Stimulated activated CD4-positive, alpha-beta T cell treated with anti-CD3 and anti-CD28 coated beads, Interleukin-4, amount 100 ng/mL, for 24 hours (primary cell): ENCODE results near the gene TELO2.

Experiments
- DNase-seq: peaks from one replicate; pipeline ENCODE4 v3.0.0-alpha.2; 2020

TELO2 gene

GRCh38 chr16:1524366-1524765, 31.2 kb downstream of the TELO2 start:
- DNase-seq: no peak

- DNase-seq: no peak
Observed at GRCh38 chr16:1525871-1526607, 32.9 kb downstream of the TELO2 start.

- peak; percentile 21 for DNase-seq
Observed at GRCh38 chr16:1526608-1527555, 33.7 kb downstream of the TELO2 start.

- DNase-seq: no peak
Observed at GRCh38 chr16:1527836-1528811, 35.0 kb downstream of the TELO2 start.

GRCh38 chr16:1528921-1529537, 35.9 kb downstream of the TELO2 start:
- no peak for DNase-seq

- DNase-seq: no peak
Observed at GRCh38 chr16:1530349-1530882, 37.3 kb downstream of the TELO2 start.

- DNase-seq: no peak
Observed at GRCh38 chr16:1530883-1531637, 37.9 kb downstream of the TELO2 start.

- DNase-seq: no peak
Observed at GRCh38 chr16:1531638-1531910, 38.4 kb downstream of the TELO2 start.

- DNase-seq: no peak
Observed at GRCh38 chr16:1532081-1532760, 39.1 kb downstream of the TELO2 start.

- no peak for DNase-seq
Observed at GRCh38 chr16:1532771-1533170, 39.6 kb downstream of the TELO2 start.

GRCh38 chr16:1533443-1533951, 40.3 kb downstream of the TELO2 start, which contains the start of gene TMEM204:
Gene TMEM204 (plus strand): TSS chr16:1533666. CDS start chr16:1534276, 610 bp downstream.
- peak; percentile 32 for DNase-seq

- DNase-seq: peak; percentile 35
Observed at GRCh38 chr16:1534021-1535020, 41.2 kb downstream of the TELO2 start.

- peak; percentile 36 for DNase-seq
Observed at GRCh38 chr16:1535391-1536291, 42.5 kb downstream of the TELO2 start.

GRCh38 chr16:1536601-1537000, 43.4 kb downstream of the TELO2 start:
- DNase-seq: no peak

GRCh38 chr16:1537138-1537577, 44.0 kb downstream of the TELO2 start:
- no peak for DNase-seq

- peak; percentile 45 for DNase-seq
Observed at GRCh38 chr16:1537763-1538289, 44.7 kb downstream of the TELO2 start.

GRCh38 chr16:1538804-1539520, 45.8 kb downstream of the TELO2 start:
- DNase-seq: peak; percentile 26
